Right cardiac atrium (tissue), 5 donors: Measurements from ENCODE around the gene SH2D3C. TPM values are rescaled to one million over a fixed set of nuclear protein-coding genes. Genes with fewer than 3 reads are reported as not detected.

ENCODE experiments used
- ATAC-seq, 2 donors: fragments of 200-7000 bp; cut with Tn5 transposase; one replicate each; pipeline versions ENCODE4 v1.8.0 to v1.9.1; 2020; ENCODE audit warnings: moderate library complexity in 2 of 2, mild to moderate bottlenecking in 1 of 2
- DNase-seq, 3 donors: peaks; one replicate each; pipeline ENCODE4 v3.0.0-alpha.2; 2020
- H3K27ac ChIP-seq: one replicate; pipeline ENCODE4 v1.5.1; 2013; ENCODE audit warnings: mild to moderate bottlenecking, low read length, control low read depth, moderate library complexity
- H3K27me3 ChIP-seq: one replicate; pipeline ENCODE4 v1.6.1; 2013; ENCODE audit not compliant: control insufficient read depth, insufficient read depth
- H3K4me1 ChIP-seq: one replicate; pipeline ENCODE4 v1.6.1; 2013; ENCODE audit warnings: low read length; ENCODE audit not compliant: control insufficient read depth, insufficient read depth
- H3K4me3 ChIP-seq: one replicate; pipeline ENCODE4 v1.5.1; 2013; ENCODE audit warnings: low read length, control low read depth
- H3K9me3 ChIP-seq: one replicate; pipeline ENCODE4 v1.6.1; 2013; ENCODE audit warnings: low read length; ENCODE audit not compliant: control insufficient read depth
- WGBS: extraction: QIAGEN DNeasy Blood & Tissue Kit; methylation state at CpG from one replicate; pipeline ENCODE4 v1.1.7; 2013; 5-methylcytosine and 5-hydroxymethylcytosine counted together
- intact Hi-C, 4 donors: fragments of 100-400 bp; cut with DNase I; formaldehyde crosslinking; loops; one replicate each; pipeline versions ENCODE4 v1.11.0 to v1.14.0; 2022 to 2023
- polyA plus RNA-seq: library from polyadenylated mRNA; stranded (reverse); fragments of 200-250 nt; gene quantifications from one replicate; pipeline ENCODE4 v1.2.3, GENCODE V29; 2013
- total RNA-seq, 4 donors: library from RNA; stranded (reverse); fragmentation: NEBNext Ultra II Directional; extraction: Animal tissue kit (Norgen Biotek cat#: 25700); gene quantifications; one replicate each; pipeline ENCODE4 v1.2.1, GENCODE V29; 2021
- donor health status: healthy with polysubstance abuse.
- donor health status: DM: no; HTN: yes; CAD: no.
- donor health status: DM: no; HTN: no; CAD: no.
- donor health status: DM: no; HTN: yes; CAD: no; lungs with severe emphysema.
- donor health status: DM: yes; HTN: yes; CAD: no.

SH2D3C gene
- total and polyA plus RNA-seq, 5 donors, result 9.4 to 17.4 (median 14.3) TPM

DNA sequence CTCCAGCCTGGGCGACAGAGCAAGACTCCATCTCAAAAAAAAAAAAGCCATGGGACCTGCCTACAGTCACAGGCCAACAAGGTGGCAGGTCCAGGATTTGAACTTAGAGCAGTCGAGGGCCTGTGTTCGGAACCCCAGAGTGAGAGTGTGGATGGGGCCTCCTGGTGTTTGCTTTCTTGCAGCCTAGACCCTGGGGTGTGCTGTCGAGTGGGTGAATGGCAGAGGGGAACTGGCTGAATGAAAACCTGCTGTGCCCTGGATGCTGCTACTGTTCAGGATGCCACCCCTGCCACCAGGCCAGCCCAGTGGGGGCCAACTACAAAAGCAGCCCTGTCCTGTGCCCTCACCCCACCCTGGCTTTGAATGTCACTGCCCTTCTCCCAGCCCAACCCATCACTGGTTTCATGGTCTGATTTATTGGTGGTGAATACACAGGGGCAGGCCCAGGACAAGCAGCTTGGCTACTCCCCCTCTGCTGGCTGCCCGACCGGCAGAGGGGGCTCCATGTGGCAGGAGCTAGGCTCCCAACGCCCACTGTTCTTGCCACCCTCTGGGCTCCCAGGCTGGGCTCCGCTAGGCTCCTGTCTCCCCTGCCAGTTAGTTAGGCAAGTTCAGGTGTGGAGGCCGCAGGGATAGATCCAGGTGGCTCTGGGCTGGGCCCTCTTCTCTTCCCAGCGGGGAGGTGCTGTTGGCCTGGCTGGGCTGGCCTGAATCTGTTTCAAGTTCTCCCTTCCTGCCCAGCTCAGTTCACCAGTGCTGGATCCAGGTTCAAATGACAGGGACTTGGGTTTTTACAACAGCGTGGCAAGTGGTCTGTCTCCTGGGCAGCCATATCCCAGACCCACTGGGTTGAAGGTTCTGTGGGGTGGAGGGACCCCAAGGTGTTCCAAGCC, 36.4 kb upstream of the SH2D3C start:
- Histone ChIP-seq H3K27me3 (no peaks in the 10 kb centered on the region), H3K27ac (no peak overlapping the region), H3K4me1 (peaks cover 2% of the 10 kb centered on the region), H3K4me3 (no peak overlapping the region), H3K9me3 (no peaks in the 10 kb centered on the region)
- no peak for ATAC-seq
- 80% methylated on average over 11 of the region's 11 CpGs for WGBS
- DNase-seq, result no peak
- intact Hi-C loops, result no loop called here

GRCh38 chr9:127813686-127814226, 35.3 kb upstream of the SH2D3C start:
- no peak overlapping the region for H3K27ac ChIP-seq
- ATAC-seq, result peak; percentile 5 to 25
- peaks cover 3% of the 10 kb centered on the region for H3K4me1 ChIP-seq
- H3K9me3 ChIP-seq, result no peaks in the 10 kb centered on the region
- intact Hi-C loops, result no loop called here
- 47% methylated on average over 9 of the region's 9 CpGs for WGBS
- no peak overlapping the region for H3K4me3 ChIP-seq
- DNase-seq, result peak; percentile 65 to 86 (median 84)
- no peaks in the 10 kb centered on the region for H3K27me3 ChIP-seq

DNA sequence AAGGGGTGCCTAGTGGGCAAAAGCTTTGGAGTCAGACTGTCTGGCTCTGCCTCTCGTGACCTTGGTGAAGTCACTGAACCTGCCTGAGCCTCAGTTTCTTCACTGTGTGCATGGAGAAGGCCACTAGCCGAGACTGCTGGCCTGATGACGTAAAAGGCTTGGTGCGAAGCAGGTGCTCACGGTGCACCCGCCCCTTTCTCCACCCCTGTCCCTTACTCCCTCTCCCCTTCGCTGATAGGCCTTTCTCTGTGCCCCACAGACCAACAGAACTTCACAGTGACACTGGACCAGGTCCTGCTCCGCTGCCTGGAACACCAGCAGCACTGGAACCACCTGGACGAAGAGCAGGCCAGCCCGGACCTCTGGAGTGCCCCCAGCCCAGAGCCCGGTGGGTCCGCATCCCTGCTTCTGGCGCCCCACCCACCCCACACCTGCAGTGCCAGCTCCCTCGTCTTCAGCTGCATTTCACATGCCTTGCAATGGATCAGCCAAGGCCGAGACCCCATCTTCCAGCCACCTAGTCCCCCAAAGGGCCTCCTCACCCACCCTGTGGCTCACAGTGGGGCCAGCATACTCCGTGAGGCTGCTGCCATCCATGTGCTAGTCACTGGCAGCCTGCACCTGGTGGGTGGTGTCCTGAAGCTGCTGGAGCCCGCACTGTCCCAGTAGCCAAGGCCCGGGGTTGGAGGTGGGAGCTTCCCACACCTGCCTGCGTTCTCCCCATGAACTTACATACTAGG, 34.6 kb upstream of the SH2D3C start:
- 74% methylated on average over 19 of the region's 19 CpGs for WGBS
- intact Hi-C loops, result no loop called here
- Histone ChIP-seq H3K27me3 (no peaks in the 10 kb centered on the region), H3K4me3 (no peak overlapping the region), H3K9me3 (no peaks in the 10 kb centered on the region), H3K4me1 (peaks cover 3% of the 10 kb centered on the region), H3K27ac (no peak overlapping the region)
- DNase-seq, result peak; percentile 45 to 71 (median 68)
- peak; percentile 1 to 5 for ATAC-seq

DNA sequence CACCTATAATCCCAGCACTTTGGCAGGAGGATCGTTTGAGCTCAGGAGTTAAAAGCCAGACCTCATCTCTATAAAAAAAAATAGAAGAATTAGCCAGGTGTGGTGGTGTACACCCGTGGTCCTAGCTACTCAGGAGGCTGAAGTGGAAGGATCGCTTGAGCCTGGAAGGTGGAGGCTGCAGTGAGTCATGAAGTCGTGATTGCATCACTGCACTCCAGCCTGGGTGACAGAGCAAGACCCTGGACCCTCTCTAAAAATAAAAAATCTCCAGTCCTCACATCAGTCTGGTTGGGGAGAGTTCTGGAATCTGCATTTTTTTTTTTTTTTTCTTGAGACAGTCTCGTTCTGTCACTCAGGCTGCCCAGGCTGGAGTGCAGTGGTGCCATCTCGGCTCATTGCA, 33.5 kb upstream of the SH2D3C start:
- Histone ChIP-seq H3K27me3 (no peaks in the 10 kb centered on the region), H3K4me3 (no peak overlapping the region), H3K27ac (no peak overlapping the region), H3K9me3 (no peaks in the 10 kb centered on the region), H3K4me1 (peaks cover 3% of the 10 kb centered on the region)
- DNase-seq (no peak), ATAC-seq (no peak)
- WGBS, result 76% methylated on average over 6 of the region's 6 CpGs
- intact Hi-C loops, result no loop called here

- no peaks in the 10 kb centered on the region for H3K9me3 ChIP-seq
- H3K4me3 ChIP-seq, result no peak overlapping the region
- H3K27ac ChIP-seq, result peak overlapping the region; percentile 6
- 96% methylated on average over 10 of the region's 10 CpGs for WGBS
- H3K4me1 ChIP-seq, result peaks cover 3% of the 10 kb centered on the region
- intact Hi-C loops, result no loop called here
- ATAC-seq, result peak in 1 of 2 donors; percentile 1
- peak in 1 of 3 donors; percentile 55 for DNase-seq
- H3K27me3 ChIP-seq, result no peaks in the 10 kb centered on the region
Observed at GRCh38 chr9:127810378-127811187, 32.1 kb upstream of the SH2D3C start.

DNA sequence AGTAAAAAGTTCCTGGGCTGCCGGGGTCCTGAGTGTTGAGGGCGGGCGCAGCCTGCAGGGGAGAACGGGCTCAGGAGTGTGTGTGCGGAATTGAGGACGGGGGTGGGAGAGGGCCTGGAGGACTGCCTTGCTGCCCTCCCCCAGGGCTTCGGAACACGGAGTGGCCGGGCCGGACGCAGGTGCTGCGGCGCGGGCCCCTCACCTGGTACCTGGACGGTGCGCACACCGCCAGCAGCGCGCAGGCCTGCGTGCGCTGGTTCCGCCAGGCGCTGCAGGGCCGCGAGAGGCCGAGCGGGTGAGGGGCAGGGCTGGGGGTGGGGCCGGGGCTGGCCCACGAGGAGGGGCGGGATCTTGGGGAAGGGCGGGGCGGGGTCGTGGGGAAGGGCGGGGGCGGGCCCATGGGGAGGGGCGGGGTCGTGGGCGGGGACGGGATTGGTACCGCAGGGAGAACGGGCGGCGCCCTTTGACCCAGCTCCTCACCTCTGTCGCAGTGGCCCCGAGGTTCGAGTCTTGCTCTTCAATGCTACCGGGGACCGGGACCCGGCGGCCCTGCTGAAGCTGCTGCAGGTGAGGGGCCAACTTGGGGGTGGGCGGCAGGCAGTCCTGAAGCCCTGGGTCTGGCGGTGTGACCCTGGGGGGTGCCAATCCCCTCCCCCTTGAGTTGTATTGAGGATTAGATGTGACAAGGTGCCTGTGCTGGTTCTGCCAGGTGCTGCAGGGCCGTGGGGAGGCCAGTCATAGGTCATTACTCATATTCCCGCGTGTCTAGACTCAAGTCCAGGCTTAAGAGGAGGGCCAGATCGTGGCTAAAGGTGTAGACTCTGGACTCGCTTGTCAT, 31.3 kb upstream of the SH2D3C start:
- H3K4me1 ChIP-seq, result peaks cover 3% of the 10 kb centered on the region
- WGBS, result 43% methylated on average over 57 of the region's 57 CpGs
- H3K27ac ChIP-seq, result peak overlapping the region; percentile 28
- H3K9me3 ChIP-seq, result no peaks in the 10 kb centered on the region
- H3K4me3 ChIP-seq, result no peak overlapping the region
- peak; percentile 61 to 86 (median 84) for DNase-seq
- intact Hi-C loops, result loop anchor here in 2 of 4 donors (10.0 kb wide), 1 partner anchor 65 kb away; the partner anchor contains the start of gene AK1 (in 2 of the 2)
- H3K27me3 ChIP-seq, result no peaks in the 10 kb centered on the region
- ATAC-seq, result peak; percentile 36 to 53

DNA sequence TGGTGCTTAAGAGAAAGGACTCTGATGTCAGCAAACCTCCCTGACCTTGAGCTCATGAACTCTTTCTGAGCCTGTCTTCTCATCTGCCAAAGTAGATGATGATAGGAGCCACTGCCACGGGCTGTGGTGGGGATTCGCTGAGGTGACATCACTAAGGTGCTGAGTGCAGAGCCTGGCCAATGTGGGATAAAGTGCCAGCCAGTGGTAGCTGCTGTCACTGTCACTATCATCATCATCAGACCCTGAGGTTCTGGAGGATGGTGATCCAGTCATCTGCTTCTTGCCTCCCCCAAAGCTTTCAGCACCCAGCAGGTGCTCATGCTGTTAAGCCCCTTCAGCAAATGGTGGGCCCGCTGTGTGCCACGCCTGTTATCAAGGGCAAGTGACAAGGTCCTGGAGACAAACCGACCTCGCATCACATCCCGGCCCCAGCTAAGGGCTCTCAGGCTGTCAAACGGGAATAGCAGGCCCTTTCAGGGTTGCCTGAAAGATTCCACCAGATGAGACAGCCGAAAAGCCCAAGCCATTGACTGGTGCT, 30.6 kb upstream of the SH2D3C start:
- 54% methylated on average over 9 of the region's 9 CpGs for WGBS
- ATAC-seq, result no peak
- Histone ChIP-seq H3K27ac (peak overlapping the region; percentile 13), H3K4me3 (no peak overlapping the region), H3K4me1 (peaks cover 4% of the 10 kb centered on the region), H3K27me3 (no peaks in the 10 kb centered on the region), H3K9me3 (no peaks in the 10 kb centered on the region)
- intact Hi-C loops, result loop anchor here in 2 of 4 donors (10.0 kb wide), 1 partner anchor 66 kb away; the partner anchor contains the start of gene AK1 (in 2 of the 2)
- no peak for DNase-seq

- intact Hi-C loops, result loop anchor here in 2 of 4 donors (10.0 kb wide), 1 partner anchor 66 kb away; the partner anchor contains the start of gene AK1 (in 2 of the 2)
Observed at GRCh38 chr9:127808347-127809001, 30.0 kb upstream of the SH2D3C start.

GRCh38 chr9:127806871-127807270, 28.4 kb upstream of the SH2D3C start:
- ATAC-seq, result no peak
- Histone ChIP-seq H3K27me3 (no peaks in the 10 kb centered on the region), H3K4me1 (peaks cover 7% of the 10 kb centered on the region), H3K4me3 (no peak overlapping the region), H3K9me3 (no peaks in the 10 kb centered on the region), H3K27ac (no peak overlapping the region)
- DNase-seq, result peak in 1 of 3 donors; percentile 68
- intact Hi-C loops, result loop anchor here in 2 of 4 donors (10.0 kb wide), 1 partner anchor 68 kb away; the partner anchor contains the start of gene AK1 (in 2 of the 2)
- 95% methylated on average over 14 of the region's 14 CpGs for WGBS

More at GRCh38 chr9:127808347-127809001, 30.0 kb upstream of the SH2D3C start:
- Histone ChIP-seq H3K4me1 (peaks cover 6% of the 10 kb centered on the region), H3K27ac (no peak overlapping the region), H3K27me3 (no peaks in the 10 kb centered on the region), H3K4me3 (no peak overlapping the region), H3K9me3 (no peaks in the 10 kb centered on the region)
- ATAC-seq, result no peak
- 86% methylated on average over 17 of the region's 17 CpGs for WGBS
- peak; percentile 43 to 75 (median 74) for DNase-seq
